OCI-LY1 (cell line): Measurements from ENCODE around the gene BOC.

Experiments
- H2AFZ ChIP-seq: fragments of 200-600 bp; sonication (generic), shearing (Covaris generic); 2 replicates; pipeline ENCODE4 v1.6.0; 2014; ENCODE audit warnings: antibody characterized with exemption, mild to moderate bottlenecking, low read length
- H3F3A ChIP-seq: fragments of 200-600 bp; sonication (generic), shearing (Covaris generic); 2 replicates; pipeline ENCODE4 v1.6.0; 2014; ENCODE audit warnings: mild to moderate bottlenecking, antibody characterized with exemption, low read length, moderate library complexity; ENCODE audit not compliant: insufficient read depth
- H3K27ac ChIP-seq: fragments of 200-600 bp; sonication (generic); 2 replicates; pipeline ENCODE4 v1.5.1; 2014; ENCODE audit warnings: low read length, mixed run types, mild to moderate bottlenecking, low read depth; ENCODE audit not compliant: poor library complexity, severe bottlenecking
- H3K27me3 ChIP-seq: fragments of 200-600 bp; sonication (generic); 2 replicates; pipeline ENCODE4 v1.6.0; 2014; ENCODE audit warnings: antibody characterized with exemption, mild to moderate bottlenecking, low read length, moderate library complexity; ENCODE audit not compliant: insufficient read depth
- H3K36me3 ChIP-seq: fragments of 200-600 bp; sonication (generic); 2 replicates; pipeline ENCODE4 v1.6.1; 2014; ENCODE audit warnings: mild to moderate bottlenecking, antibody characterized with exemption, low read length, moderate library complexity, mixed read lengths; ENCODE audit not compliant: insufficient read depth
- H3K4me1 ChIP-seq: fragments of 200-600 bp; sonication (generic); 2 replicates; pipeline ENCODE4 v1.5.1; 2014; ENCODE audit warnings: mild to moderate bottlenecking, low read length, moderate library complexity; ENCODE audit not compliant: insufficient read depth, severe bottlenecking
- H3K4me2 ChIP-seq: fragments of 200-600 bp; sonication (generic), shearing (Covaris generic); 2 replicates; pipeline ENCODE4 v1.6.1; 2014; ENCODE audit warnings: low read length
- H3K4me3 ChIP-seq: fragments of 200-600 bp; sonication (generic); 2 replicates; pipeline ENCODE4 v1.5.1; 2014; ENCODE audit warnings: low read length, low read depth, mild to moderate bottlenecking, mixed read lengths; ENCODE audit not compliant: poor library complexity, severe bottlenecking
- H3K79me2 ChIP-seq: fragments of 200-600 bp; shearing (Covaris generic); 2 replicates; pipeline ENCODE4 v1.6.1; 2016; ENCODE audit warnings: mixed run types, low read length, mixed read lengths; ENCODE audit not compliant: insufficient read depth
- H3K9ac ChIP-seq: fragments of 200-600 bp; sonication (generic), shearing (Covaris generic); 2 replicates; pipeline ENCODE4 v1.6.1; 2014; ENCODE audit warnings: mild to moderate bottlenecking, low read length, mixed read lengths
- H3K9me2 ChIP-seq: fragments of 200-600 bp; sonication (generic), shearing (Covaris generic); 2 replicates; pipeline ENCODE4 v1.6.1; 2014; ENCODE audit warnings: low read depth, mild to moderate bottlenecking, low read length, mixed read lengths
- H3K9me3 ChIP-seq: fragments of 200-600 bp; shearing (Covaris generic); 2 replicates; pipeline ENCODE4 v1.6.1; 2014; ENCODE audit warnings: low read length, mixed read lengths
- H4K20me1 ChIP-seq: fragments of 200-600 bp; sonication (generic), shearing (Covaris generic); 2 replicates; pipeline ENCODE4 v1.6.0; 2016; ENCODE audit warnings: mild to moderate bottlenecking, low read length; ENCODE audit not compliant: insufficient read depth
- EZH2 ChIP-seq: fragments of 200-600 bp; sonication (generic), shearing (Covaris generic); IDR thresholded peaks from 2 replicates; pipeline ENCODE4 v1.8.0; 2017; ENCODE audit warnings: borderline replicate concordance, mixed run types, mild to moderate bottlenecking, antibody characterized with exemption, low read length, moderate library complexity, mixed read lengths
- TF ChIP-seq, protein P1 (sequence below): fragments of 200-600 bp; sonication (generic), shearing (Covaris generic); IDR thresholded peaks from 2 replicates; pipeline ENCODE4 v1.5.1; 2017; ENCODE audit warnings: mild to moderate bottlenecking, antibody characterized with exemption, low read length, moderate library complexity, mixed read lengths

The BOC gene

DNA sequence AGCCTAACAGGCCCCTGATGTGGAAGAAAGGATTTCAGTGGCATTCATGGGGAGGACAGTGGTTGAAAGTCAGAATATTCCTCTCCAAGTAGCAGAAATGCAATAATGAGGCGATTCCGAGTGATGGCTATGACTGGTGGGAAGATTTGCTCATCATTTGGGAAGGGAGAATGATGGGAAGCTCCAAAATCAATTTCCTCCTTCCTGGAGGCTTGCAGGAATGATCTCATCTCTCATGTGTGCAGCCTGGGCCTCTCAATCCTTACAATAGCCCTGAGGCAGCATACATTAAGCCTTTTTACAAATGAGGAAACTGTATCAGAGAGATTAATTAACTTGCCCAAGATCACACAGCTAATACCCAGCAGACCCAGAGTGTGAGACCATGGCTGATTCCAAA is 58.7 kb downstream of the BOC start:
- TF ChIP-seq EZH2 = no peak
- TF ChIP-seq, protein P1, sequence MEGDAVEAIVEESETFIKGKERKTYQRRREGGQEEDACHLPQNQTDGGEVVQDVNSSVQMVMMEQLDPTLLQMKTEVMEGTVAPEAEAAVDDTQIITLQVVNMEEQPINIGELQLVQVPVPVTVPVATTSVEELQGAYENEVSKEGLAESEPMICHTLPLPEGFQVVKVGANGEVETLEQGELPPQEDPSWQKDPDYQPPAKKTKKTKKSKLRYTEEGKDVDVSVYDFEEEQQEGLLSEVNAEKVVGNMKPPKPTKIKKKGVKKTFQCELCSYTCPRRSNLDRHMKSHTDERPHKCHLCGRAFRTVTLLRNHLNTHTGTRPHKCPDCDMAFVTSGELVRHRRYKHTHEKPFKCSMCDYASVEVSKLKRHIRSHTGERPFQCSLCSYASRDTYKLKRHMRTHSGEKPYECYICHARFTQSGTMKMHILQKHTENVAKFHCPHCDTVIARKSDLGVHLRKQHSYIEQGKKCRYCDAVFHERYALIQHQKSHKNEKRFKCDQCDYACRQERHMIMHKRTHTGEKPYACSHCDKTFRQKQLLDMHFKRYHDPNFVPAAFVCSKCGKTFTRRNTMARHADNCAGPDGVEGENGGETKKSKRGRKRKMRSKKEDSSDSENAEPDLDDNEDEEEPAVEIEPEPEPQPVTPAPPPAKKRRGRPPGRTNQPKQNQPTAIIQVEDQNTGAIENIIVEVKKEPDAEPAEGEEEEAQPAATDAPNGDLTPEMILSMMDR = no peak

DNA sequence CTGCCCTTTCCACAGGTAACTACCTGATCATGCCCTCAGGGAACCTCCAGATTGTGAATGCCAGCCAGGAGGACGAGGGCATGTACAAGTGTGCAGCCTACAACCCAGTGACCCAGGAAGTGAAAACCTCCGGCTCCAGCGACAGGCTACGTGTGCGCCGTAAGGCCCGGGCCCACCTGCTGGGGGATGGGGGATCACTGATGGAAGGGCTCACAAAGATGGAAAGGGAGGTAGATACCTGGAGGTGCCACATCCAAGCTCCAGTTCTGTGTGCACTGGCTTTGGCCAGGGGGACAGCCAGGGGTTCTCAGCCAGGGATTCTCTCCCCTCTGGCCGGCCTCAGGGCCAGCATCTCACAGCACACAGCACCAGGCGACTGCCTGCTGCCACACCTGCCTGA is 59.4 kb downstream of the BOC start:
- H3K4me2 ChIP-seq = no peak overlapping the region
- H3K27me3 ChIP-seq = no peaks in the 10 kb centered on the region
- H3K4me3 ChIP-seq = no peak overlapping the region
- H2AFZ ChIP-seq = no peak overlapping the region
- no peaks in the 10 kb centered on the region for H3K9me2 ChIP-seq
- TF ChIP-seq, protein P1 = no peak
- no peak for TF ChIP-seq EZH2
- no peak overlapping the region for H3K27ac ChIP-seq
- H3K36me3 ChIP-seq = no peaks in the 10 kb centered on the region
- no peaks in the 10 kb centered on the region for H3F3A ChIP-seq
- no peaks in the 10 kb centered on the region for H4K20me1 ChIP-seq
- H3K9ac ChIP-seq = no peak overlapping the region
- H3K9me3 ChIP-seq = no peaks in the 10 kb centered on the region
- H3K79me2 ChIP-seq = no peaks in the 10 kb centered on the region
- H3K4me1 ChIP-seq = peaks cover 6% of the 10 kb centered on the region

More for the DNA sequence above, 58.7 kb downstream of the BOC start:
- H4K20me1 ChIP-seq = no peaks in the 10 kb centered on the region
- no peak overlapping the region for H3K9ac ChIP-seq
- no peaks in the 10 kb centered on the region for H3K36me3 ChIP-seq
- peaks cover 4% of the 10 kb centered on the region for H3K4me1 ChIP-seq
- H3K4me2 ChIP-seq = no peak overlapping the region
- H3K9me2 ChIP-seq = no peaks in the 10 kb centered on the region
- H2AFZ ChIP-seq = no peak overlapping the region
- H3K9me3 ChIP-seq = no peaks in the 10 kb centered on the region
- no peak overlapping the region for H3K4me3 ChIP-seq
- H3K79me2 ChIP-seq = no peaks in the 10 kb centered on the region
- no peaks in the 10 kb centered on the region for H3K27me3 ChIP-seq
- no peak overlapping the region for H3K27ac ChIP-seq
- no peaks in the 10 kb centered on the region for H3F3A ChIP-seq

GRCh38 chr3:113271189-113271588 is 59.8 kb downstream of the BOC start:
- no peak overlapping the region for H3K9ac ChIP-seq
- TF ChIP-seq EZH2 = no peak
- TF ChIP-seq, protein P1 = no peak
- no peak overlapping the region for H3K4me2 ChIP-seq
- H3K4me3 ChIP-seq = no peak overlapping the region
- no peaks in the 10 kb centered on the region for H4K20me1 ChIP-seq
- no peak overlapping the region for H3K27ac ChIP-seq
- no peaks in the 10 kb centered on the region for H3K36me3 ChIP-seq
- no peaks in the 10 kb centered on the region for H3F3A ChIP-seq
- no peak overlapping the region for H2AFZ ChIP-seq
- H3K9me3 ChIP-seq = no peaks in the 10 kb centered on the region
- H3K4me1 ChIP-seq = peaks cover 10% of the 10 kb centered on the region
- no peaks in the 10 kb centered on the region for H3K9me2 ChIP-seq
- no peaks in the 10 kb centered on the region for H3K27me3 ChIP-seq
- no peaks in the 10 kb centered on the region for H3K79me2 ChIP-seq
